NOMO-1 (cell line): ENCODE data around the gene LHPP.
"Not testable (repeated sequence)": the region's sequence is repeated elsewhere in the genome, so short reads cannot be mapped to it uniquely, and the experiment has no call there.

Source experiments
- DNase-seq, 2 experiments: peaks; one replicate each; lab custom pipeline; 2025; ENCODE audit not compliant: unreplicated experiment in 2 of 2; lab: John Stamatoyannopoulos, UW

Gene LHPP

GRCh38 chr10:124549171-124549570, 87.5 kb downstream of the LHPP start:
- DNase-seq = not testable (repeated sequence)

GRCh38 chr10:124550293-124551034, 88.8 kb downstream of the LHPP start:
- no peak for DNase-seq

GRCh38 chr10:124551097-124551496, 89.5 kb downstream of the LHPP start:
- no peak for DNase-seq

- DNase-seq = no peak
Observed at GRCh38 chr10:124551755-124552154, 90.1 kb downstream of the LHPP start.

GRCh38 chr10:124552691-124553276, 91.2 kb downstream of the LHPP start:
- no peak for DNase-seq

- no peak for DNase-seq
Observed at GRCh38 chr10:124554085-124554858, 92.6 kb downstream of the LHPP start.

GRCh38 chr10:124557167-124557566, 95.5 kb downstream of the LHPP start:
- no peak for DNase-seq

GRCh38 chr10:124557648-124558338, 96.2 kb downstream of the LHPP start:
- DNase-seq = no peak

GRCh38 chr10:124558339-124559321, 97.0 kb downstream of the LHPP start:
- DNase-seq = no peak

GRCh38 chr10:124559372-124560132, 97.9 kb downstream of the LHPP start:
- DNase-seq = no peak

- DNase-seq = no peak
Observed at GRCh38 chr10:124560377-124561105, 98.9 kb downstream of the LHPP start.

- no peak for DNase-seq
Observed at GRCh38 chr10:124561206-124561605, 99.6 kb downstream of the LHPP start.

- DNase-seq = no peak
Observed at GRCh38 chr10:124562425-124563060, 100.9 kb downstream of the LHPP start.

GRCh38 chr10:124563320-124564040, 101.9 kb downstream of the LHPP start:
- no peak for DNase-seq

- no peak for DNase-seq
Observed at GRCh38 chr10:124564881-124565280, 103.3 kb downstream of the LHPP start.

GRCh38 chr10:124565565-124566221, 104.1 kb downstream of the LHPP start:
- no peak for DNase-seq
